Psoas muscle (tissue), 8 donors: Measurements from ENCODE around the gene MAP6D1. TPM values are rescaled to one million over a fixed set of nuclear protein-coding genes. Genes with fewer than 3 reads are reported as not detected.

Experiments
- ATAC-seq, 4 donors: fragments of 200-7000 bp; cut with Tn5 transposase; one replicate each; pipeline ENCODE4 v1.9.1; 2020; ENCODE audit warnings: moderate library complexity in 3 of 4, mild to moderate bottlenecking in 2 of 4
- DNase-seq, 2 donors: peaks; one replicate each; pipeline ENCODE4 v3.0.0-alpha.2; 2020
- H3K27ac ChIP-seq: fragments of 200-600 bp; one replicate; pipeline ENCODE4 v1.8.0; 2022
- H3K27me3 ChIP-seq, 3 donors: fragments of 200-600 bp in 1 of 3; one replicate each; pipeline versions ENCODE4 v1.6.1 to v1.8.0; 2013 to 2022; ENCODE audit warnings: low read length in 2 of 3, mild to moderate bottlenecking in 2 of 3, moderate library complexity in 1 of 3; ENCODE audit not compliant: insufficient read depth in 3 of 3
- H3K36me3 ChIP-seq, 2 donors: fragments of 200-600 bp in 1 of 2; one replicate each; pipeline versions ENCODE4 v1.6.1 to v1.8.0; 2013 to 2022; ENCODE audit warnings: low read depth in 1 of 2, mild to moderate bottlenecking in 1 of 2, moderate library complexity in 1 of 2; ENCODE audit not compliant: insufficient read depth in 1 of 2
- H3K4me1 ChIP-seq: fragments of 200-600 bp; one replicate; pipeline ENCODE4 v1.8.0; 2022
- H3K4me3 ChIP-seq: fragments of 200-600 bp; one replicate; pipeline ENCODE4 v1.8.0; 2022; ENCODE audit warnings: mild to moderate bottlenecking
- H3K9me3 ChIP-seq: fragments of 200-600 bp; one replicate; pipeline ENCODE4 v1.8.0; 2022
- CTCF ChIP-seq: fragments of 200-600 bp; IDR thresholded peaks from one replicate; pipeline ENCODE4 v1.8.0; 2022; ENCODE audit warnings: antibody characterized with exemption
- WGBS, 3 donors: extraction: QIAGEN DNeasy Blood & Tissue Kit; methylation state at CpG; one replicate each; pipeline versions ENCODE4 v1.1.6 to v1.1.7; 2013; 5-methylcytosine and 5-hydroxymethylcytosine counted together
- intact Hi-C, 2 donors: fragments of 100-400 bp; cut with DNase I; formaldehyde crosslinking; loops; one replicate each; pipeline versions ENCODE4 v1.11.0 to v1.14.2; 2022
- polyA plus RNA-seq, 3 donors: library from polyadenylated mRNA; stranded (reverse); fragments of 200-250 nt; gene quantifications; one replicate each; pipeline ENCODE4 v1.2.3, GENCODE V29; 2013
- total RNA-seq, 4 donors: library from RNA; stranded (reverse); fragmentation: NEBNext Ultra II Directional in 2 of 4; extraction: Animal tissue kit (Norgen Biotek cat#: 25700) in 2 of 4; gene quantifications; one replicate each; pipeline versions ENCODE4 v1.2.1 to v1.2.4, GENCODE V29; 2021 to 2023
- donor health status: healthy with polysubstance abuse.
- donor health status: DM: no; HTN: no; CAD: no; lungs with moderate emphysema.
- donor health status: Bipolar disorder and iron deficiency.
- donor health status: healthy.
- donor health status: DM: yes; HTN: yes; CAD: no.
- donor health status: DM: no; HTN: no; CAD: no.
- donor health status: DM: no; HTN: no; CAD: no.
- donor health status: DM: yes; HTN: yes; CAD: no.

The MAP6D1 gene
- total and polyA plus RNA-seq, 7 donors: 2.7 to 12.3 (median 5.0) TPM

- DNase-seq (peak; percentile 38 to 85), ATAC-seq (peak; percentile 91 to 99 (median 96))
- intact Hi-C loops: no loop called here
- no peak for TF ChIP-seq CTCF
- peaks cover 11% of the 10 kb centered on the region for H3K4me1 ChIP-seq
- no peaks in the 10 kb centered on the region for H3K27me3 ChIP-seq
- no peaks in the 10 kb centered on the region for H3K9me3 ChIP-seq
- H3K4me3 ChIP-seq: no peak overlapping the region
- peaks cover 3 to 69% of the 10 kb centered on the region in 2 donors for H3K36me3 ChIP-seq
- H3K27ac ChIP-seq: peak overlapping the region; percentile 76
- WGBS, 3 donors: 31 to 33% (median 33%) methylated on average over 4 to 5 of the region's 5 CpGs
These were observed 49.6 kb downstream of the MAP6D1 start for GRCh38 chr3:183775781-183776180.

DNA sequence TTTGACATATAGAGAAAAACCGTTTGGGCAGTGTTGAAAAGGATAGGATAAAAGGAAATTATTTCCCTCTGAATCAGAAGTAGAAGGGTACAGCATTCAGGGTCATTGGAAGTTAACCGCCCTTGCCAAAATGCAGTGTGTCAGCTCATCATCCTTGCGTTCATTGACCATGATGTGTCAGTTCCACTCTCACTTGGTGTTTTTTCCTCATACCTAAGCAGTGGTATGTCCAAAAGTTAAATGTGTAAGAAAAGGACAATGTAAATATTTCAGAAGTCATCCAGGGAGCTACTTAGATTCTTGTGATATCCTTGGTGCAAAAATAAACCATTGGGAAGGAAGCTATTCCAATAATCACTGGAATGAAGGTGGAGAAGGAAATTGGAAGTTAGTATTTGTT lies 50.7 kb downstream of the MAP6D1 start:
- Histone ChIP-seq H3K27ac (no peak overlapping the region), H3K4me1 (peaks cover 11% of the 10 kb centered on the region), H3K9me3 (no peaks in the 10 kb centered on the region), H3K4me3 (no peak overlapping the region), H3K36me3 (peaks cover 3 to 59% of the 10 kb centered on the region in 2 donors), H3K27me3 (no peaks in the 10 kb centered on the region)
- intact Hi-C loops: no loop called here
- no peak for TF ChIP-seq CTCF
- DNase-seq (no peak), ATAC-seq (no peak)
- WGBS, 3 donors: 79 to 91% (median 89%) methylated on average over 3 of the region's 3 CpGs

- DNase-seq (no peak), ATAC-seq (no peak)
- no peak for TF ChIP-seq CTCF
- Histone ChIP-seq H3K4me3 (no peak overlapping the region), H3K27ac (no peak overlapping the region), H3K4me1 (peaks cover 4% of the 10 kb centered on the region), H3K27me3 (no peaks in the 10 kb centered on the region), H3K9me3 (no peaks in the 10 kb centered on the region), H3K36me3 (peaks cover 3 to 29% of the 10 kb centered on the region in 2 donors)
- WGBS, 3 donors: 82 to 90% (median 90%) methylated on average over 9 of the region's 9 CpGs
- intact Hi-C loops: loop anchor here (5.0 to 10.0 kb wide), 3 partner anchors 265 to 647 kb away; no protein-coding TSS in a partner anchor
These were observed 55.9 kb downstream of the MAP6D1 start for GRCh38 chr3:183769453-183769852.

- Histone ChIP-seq H3K9me3 (no peaks in the 10 kb centered on the region), H3K4me1 (peaks cover 4% of the 10 kb centered on the region), H3K27ac (no peak overlapping the region), H3K4me3 (no peak overlapping the region), H3K36me3 (peaks cover 0 to 21% of the 10 kb centered on the region in 2 donors), H3K27me3 (no peaks in the 10 kb centered on the region)
- DNase-seq (no peak), ATAC-seq (no peak)
- TF ChIP-seq CTCF: no peak
- intact Hi-C loops: loop anchor here (5.0 to 10.0 kb wide), 3 partner anchors 263 to 646 kb away; no protein-coding TSS in a partner anchor
- WGBS, 3 donors: 89 to 92% (median 90%) methylated on average over 8 of the region's 8 CpGs
These were observed 57.3 kb downstream of the MAP6D1 start for GRCh38 chr3:183768114-183768513.
